GM21825 (cell line): ENCODE results near the gene XXYLT1.

Experiments
- ATAC-seq: cut with Tn5 transposase; IDR thresholded peaks from one replicate; pipeline ENCODE4 v1.9.1; 2021; ENCODE audit warnings: mild to moderate bottlenecking, moderate library complexity; ENCODE audit not compliant: unreplicated experiment

Gene XXYLT1

GRCh38 chr3:195137638-195138588, 133.0 kb downstream of the XXYLT1 start:
- no peak for ATAC-seq

GRCh38 chr3:195135917-195136316, 135.0 kb downstream of the XXYLT1 start:
- no peak for ATAC-seq

DNA sequence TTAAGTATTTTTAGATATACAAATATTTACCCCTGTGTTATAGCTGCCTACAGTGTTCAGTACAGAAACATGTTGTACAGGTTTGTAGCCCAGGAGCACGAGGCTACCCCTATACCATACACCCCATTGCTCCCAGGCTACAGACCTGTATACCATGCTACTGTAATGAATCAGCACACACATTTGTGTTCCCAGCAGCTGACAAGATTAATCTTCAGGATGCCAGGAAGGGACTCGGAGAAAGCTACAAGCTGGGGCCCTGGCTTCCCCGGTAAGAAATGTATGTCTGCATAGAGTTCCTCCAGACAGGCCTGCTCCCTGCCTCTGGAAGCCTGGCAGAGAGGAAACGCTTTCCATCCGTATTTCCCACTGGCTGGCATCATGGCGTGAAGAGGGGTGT, 136.5 kb downstream of the XXYLT1 start:
- ATAC-seq: no peak

DNA sequence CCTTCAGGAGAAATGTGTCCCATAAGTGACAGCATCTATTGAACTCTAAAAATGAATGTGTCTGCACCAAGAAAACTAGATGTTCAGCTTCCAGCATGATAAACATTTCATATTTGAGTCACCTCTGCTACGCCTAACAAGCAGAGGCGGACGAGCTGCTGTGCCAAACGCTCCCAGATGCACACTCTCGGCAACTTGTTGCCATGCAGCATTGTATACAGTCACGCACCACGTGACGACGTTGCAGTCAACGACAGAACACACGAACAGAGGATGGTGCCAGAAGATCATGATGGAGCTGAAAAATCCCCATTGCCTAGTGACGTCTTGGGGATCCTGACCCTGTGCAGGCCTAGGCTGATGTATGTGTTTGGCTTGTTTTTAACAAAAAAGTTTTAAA, 137.5 kb downstream of the XXYLT1 start:
- no peak for ATAC-seq

- ATAC-seq: no peak
These were observed 137.9 kb downstream of the XXYLT1 start for GRCh38 chr3:195133013-195133412.

- no peak for ATAC-seq
These were observed 139.8 kb downstream of the XXYLT1 start for GRCh38 chr3:195131176-195131575.

DNA sequence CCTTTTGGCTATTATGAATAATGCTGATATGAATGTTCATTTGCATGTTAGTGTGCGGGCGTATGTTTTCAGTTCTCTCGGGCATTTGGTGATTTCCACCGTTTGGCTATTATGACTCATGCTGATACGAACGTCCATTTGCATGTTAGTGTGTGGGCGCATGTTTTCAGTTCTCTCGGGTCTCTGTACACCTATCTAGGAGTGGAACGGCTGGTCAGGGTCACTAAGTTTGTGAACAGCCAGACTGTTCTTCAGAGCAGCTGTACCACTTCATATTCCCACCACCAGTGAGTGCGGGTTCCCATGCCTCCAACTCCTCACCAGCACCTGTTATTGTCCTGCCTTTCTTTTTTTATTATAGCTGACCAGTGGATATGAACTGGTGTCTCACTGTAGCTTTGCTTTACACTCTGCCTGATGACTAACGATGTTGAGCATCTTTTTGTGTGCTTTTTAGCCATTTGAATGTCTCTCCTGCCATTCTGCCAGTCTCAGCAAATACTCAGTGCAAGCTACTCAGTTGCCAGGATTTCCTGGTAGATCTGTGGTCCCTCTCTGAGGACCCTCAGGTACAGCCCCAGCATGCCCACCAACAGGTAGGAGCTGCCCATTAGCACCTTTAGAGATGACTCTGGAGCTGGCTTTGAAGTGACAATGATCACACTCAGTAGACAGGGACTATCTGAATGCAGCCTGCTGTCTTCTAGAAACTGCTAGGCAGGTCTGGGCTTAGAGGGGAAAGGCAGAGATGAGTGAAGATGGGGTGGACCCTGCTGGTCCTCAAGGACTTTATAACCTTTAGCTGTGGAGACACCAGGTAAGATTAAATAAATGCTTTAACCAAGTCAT, 141.1 kb downstream of the XXYLT1 start:
- ATAC-seq: peak; percentile 76

DNA sequence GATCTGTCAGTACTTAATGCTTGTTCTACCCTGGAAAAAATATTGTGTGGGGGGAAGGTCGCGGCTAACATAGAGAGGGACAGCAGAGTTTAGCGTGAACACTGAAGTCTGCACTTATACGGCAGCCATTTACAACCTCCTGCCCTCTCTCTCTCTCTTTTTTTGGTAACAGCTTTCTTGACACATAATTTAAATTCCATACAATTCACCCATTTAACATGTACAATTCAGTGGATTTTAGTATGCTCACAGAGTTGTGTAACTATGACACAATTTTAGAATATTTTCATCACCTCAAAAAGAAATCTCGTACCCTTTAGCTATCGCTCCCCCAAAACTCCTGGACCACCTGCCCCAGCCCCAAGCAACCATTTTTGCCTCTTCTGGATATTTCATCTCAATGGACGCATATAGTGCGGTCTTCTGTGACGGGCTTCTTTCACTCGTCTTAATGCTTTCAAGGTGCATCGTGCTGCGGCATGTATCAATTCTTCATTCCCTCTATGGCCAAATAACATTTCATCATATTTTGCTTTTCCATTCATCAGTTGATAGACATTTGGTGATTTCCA, 141.8 kb downstream of the XXYLT1 start:
- peak; percentile 11 for ATAC-seq

DNA sequence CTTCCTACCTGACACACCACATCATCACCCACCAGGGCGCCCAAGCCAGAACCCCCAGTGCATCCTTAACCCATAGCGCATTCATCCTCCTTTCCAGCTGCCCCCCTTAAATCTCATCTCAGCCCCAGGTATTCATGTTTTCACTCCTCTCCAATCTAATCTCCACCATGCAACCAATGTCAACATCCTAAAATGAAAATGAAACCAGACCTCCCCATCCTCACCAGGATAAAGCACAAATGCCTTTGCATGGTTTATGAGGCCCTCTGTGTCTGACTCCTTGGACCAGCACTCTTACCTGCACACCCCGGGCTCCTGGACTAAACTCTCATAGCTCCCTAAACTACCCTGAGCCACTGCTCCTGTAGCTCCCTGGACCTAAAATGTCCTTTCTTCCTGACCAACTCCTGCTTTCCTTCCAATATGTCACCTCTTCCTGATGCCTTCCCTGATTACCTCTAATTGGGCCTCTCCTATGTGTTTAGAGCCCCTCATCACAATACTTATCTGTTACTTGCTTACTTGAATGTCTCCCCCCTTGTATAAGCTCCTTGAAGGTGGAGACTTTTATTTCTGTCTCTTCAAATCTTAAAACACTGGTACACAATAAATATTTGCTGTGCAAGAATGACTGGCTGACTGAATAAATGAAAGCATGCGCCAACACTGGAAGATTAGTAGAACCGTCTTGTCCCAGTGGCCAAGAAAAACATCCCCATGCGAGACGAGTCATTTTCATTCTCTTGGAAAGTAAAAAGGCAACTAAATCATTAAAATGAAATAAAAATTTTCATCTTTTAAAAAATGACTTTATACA, 142.5 kb downstream of the XXYLT1 start:
- no peak for ATAC-seq

- no peak for ATAC-seq
These were observed 144.8 kb downstream of the XXYLT1 start for GRCh38 chr3:195126056-195126605.

DNA sequence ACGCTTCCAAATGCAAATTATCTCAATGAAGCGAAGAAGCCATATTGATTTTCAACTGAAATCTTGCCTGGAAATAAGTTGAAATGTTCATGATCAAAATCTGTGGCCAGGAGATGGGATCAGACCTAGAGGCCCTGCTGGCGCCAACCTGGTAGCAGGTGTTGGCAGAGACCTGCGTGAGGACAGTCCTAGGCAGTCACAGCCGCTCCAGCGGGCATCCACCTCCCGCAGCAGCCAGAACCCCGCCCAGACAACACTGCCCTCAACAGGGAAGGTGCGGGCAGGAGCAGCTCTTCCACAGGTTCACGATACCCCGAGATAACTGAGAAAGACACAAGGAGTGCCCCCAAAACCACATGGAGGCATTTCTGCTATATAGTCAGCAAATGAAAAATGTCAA, 145.3 kb downstream of the XXYLT1 start:
- ATAC-seq: no peak

GRCh38 chr3:195124378-195124992, 146.5 kb downstream of the XXYLT1 start:
- ATAC-seq: no peak

DNA sequence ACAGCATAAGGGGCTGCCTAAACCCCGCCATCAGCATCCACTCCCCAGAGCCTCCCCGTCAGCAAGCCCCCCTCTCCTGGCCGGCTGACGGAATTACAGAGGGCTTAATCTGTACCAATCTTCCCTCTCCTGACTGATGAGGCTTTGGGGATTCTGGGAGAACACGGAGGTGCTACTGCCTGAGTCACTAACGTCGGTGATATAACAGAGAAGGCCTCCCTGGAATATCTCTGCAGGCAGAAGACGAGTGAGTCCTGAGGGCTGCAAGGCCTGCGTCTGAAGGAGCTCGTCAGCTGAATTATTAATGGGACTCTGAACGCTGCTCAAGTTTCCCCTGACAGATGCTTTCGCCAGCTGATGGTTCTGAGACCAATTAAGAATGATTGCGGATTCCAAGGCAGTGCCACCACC, 147.7 kb downstream of the XXYLT1 start:
- ATAC-seq: no peak

- no peak for ATAC-seq
These were observed 148.7 kb downstream of the XXYLT1 start for GRCh38 chr3:195122261-195122660.

GRCh38 chr3:195120267-195120601, 150.7 kb downstream of the XXYLT1 start:
- no peak for ATAC-seq

GRCh38 chr3:195119461-195120266, 151.3 kb downstream of the XXYLT1 start:
- ATAC-seq: no peak

GRCh38 chr3:195118671-195119070, 152.3 kb downstream of the XXYLT1 start:
- no peak for ATAC-seq

GRCh38 chr3:195117978-195118581, 152.9 kb downstream of the XXYLT1 start:
- ATAC-seq: no peak
